Esophagus squamous epithelium (tissue), 4 donors: Measurements from ENCODE around the gene ATP1A1.

Experiments used
- CTCF ChIP-seq, 6 experiments: fragments of 450-650 bp in 4 of 6; fragments of 200-600 bp in 2 of 6; sonication (generic) in 2 of 6; IDR thresholded peaks; one replicate each; pipeline ENCODE4 v1.5.1; 2016 to 2019; ENCODE audit warnings: antibody characterized with exemption in 6 of 6, mild to moderate bottlenecking in 4 of 6, moderate library complexity in 4 of 6
- POLR2A ChIP-seq, 4 donors: fragments of 450-650 bp; IDR thresholded peaks; one replicate each; pipeline ENCODE4 v1.6.1; 2017; ENCODE audit warnings: antibody characterized with exemption in 4 of 4, mild to moderate bottlenecking in 4 of 4, moderate library complexity in 3 of 4

DNA sequence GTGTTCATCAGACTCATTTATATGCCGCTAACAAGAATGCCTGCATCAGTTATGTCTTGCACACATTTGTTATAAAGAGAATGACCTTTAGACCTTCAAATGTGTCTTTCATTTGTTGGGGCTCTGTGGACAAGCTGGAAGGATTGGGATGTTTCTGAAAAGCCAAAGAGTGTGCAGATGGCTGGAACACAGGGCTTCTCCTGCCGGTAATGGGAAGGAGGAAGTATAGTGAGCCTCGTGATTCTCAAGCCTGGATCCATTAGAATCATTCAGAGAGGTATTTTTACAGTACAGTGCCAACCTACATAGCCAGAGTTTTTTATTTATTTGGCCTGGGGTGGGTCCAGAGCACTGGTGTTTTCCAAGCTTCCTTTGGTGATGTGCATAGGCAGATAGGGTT, 40.6 kb upstream of the ATP1A1 start:
- no peak for TF ChIP-seq CTCF (IDR thresholded peaks at IDR 0.05)
- TF ChIP-seq POLR2A (IDR thresholded peaks at IDR 0.05), result no peak
